ENCODE results near the gene PLAAT3. TPM values are rescaled to one million over a fixed set of nuclear protein-coding genes. Genes with fewer than 3 reads are reported as not detected.
"Not testable (repeated sequence)": the region's sequence is repeated elsewhere in the genome, so short reads cannot be mapped to it uniquely, and the experiment has no call there.

PLAAT3 gene
- total and polyA plus RNA-seq, 2 of the 8 experiments (the other 6 are each of a cell fraction or from before 2014, with no cell fraction given) = 109 to 190 TPM

DNA sequence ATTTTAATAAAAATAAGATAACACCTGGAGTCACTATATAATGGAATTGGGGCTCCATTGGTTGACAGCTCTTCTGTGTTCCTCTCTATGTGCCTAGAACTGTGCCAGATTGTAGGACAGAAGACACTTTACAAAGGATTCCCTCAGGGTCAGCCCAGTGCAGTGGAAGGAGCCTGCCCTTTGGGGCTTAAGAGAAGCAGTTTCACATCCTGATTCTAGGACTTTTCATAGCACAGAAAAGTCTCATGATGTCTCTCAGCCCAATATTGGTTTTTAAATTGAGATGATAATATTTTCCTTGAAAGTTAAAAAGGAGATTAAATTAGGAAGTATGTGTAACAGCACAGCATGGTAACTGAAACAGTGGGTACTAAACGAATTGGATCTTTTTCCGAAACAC is 70.5 kb downstream of the PLAAT3 start (continued):
- TF ChIP-seq RAD21 (IDR thresholded peaks at IDR 0.05 in 1 of 2, conservative IDR thresholded peaks at IDR 0.05 in 1 of 2; ENCODE audit: low read depth in 2 of 2, low read length in 2 of 2) (no peak), SUZ12 (IDR thresholded peaks at IDR 0.05; ENCODE audit: low read length) (no peak), SAP30 (IDR thresholded peaks at IDR 0.05; ENCODE audit: insufficient read depth, insufficient replicate concordance, low read length) (no peak), BACH1 (IDR thresholded peaks at IDR 0.05; ENCODE audit: low read length) (no peak), BCL11A (IDR thresholded peaks at IDR 0.05; ENCODE audit: low read depth in 2 of 2, low read length in 2 of 2) (no peak)
- TF ChIP-seq, protein P1, sequence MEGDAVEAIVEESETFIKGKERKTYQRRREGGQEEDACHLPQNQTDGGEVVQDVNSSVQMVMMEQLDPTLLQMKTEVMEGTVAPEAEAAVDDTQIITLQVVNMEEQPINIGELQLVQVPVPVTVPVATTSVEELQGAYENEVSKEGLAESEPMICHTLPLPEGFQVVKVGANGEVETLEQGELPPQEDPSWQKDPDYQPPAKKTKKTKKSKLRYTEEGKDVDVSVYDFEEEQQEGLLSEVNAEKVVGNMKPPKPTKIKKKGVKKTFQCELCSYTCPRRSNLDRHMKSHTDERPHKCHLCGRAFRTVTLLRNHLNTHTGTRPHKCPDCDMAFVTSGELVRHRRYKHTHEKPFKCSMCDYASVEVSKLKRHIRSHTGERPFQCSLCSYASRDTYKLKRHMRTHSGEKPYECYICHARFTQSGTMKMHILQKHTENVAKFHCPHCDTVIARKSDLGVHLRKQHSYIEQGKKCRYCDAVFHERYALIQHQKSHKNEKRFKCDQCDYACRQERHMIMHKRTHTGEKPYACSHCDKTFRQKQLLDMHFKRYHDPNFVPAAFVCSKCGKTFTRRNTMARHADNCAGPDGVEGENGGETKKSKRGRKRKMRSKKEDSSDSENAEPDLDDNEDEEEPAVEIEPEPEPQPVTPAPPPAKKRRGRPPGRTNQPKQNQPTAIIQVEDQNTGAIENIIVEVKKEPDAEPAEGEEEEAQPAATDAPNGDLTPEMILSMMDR (IDR thresholded peaks at IDR 0.05; ENCODE audit: control extremely low read depth in 1 of 3, insufficient read depth in 1 of 3, low read depth in 1 of 3, low read length in 3 of 3) = no peak

DNA sequence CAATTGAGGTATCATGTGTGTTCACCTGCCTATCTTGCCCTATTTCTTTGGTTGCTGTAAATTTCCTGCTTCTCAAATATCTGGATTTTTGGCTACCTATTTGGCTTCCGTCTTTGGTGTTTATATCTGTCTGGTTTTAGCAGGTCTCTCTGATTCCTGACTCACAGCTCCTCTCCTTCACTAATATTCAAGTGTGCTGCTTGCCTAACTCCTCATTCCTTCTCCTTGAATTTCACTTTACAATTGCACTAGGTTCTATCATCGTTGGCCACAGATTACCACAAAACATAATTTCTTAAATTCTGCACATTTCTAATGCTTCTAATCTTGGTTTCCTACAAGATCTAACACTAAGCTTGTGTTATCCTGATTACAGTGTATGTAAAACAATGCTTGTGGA is 71.7 kb downstream of the PLAAT3 start:
- CTCF ChIA-PET (ENCODE audit: partially characterized antibody) = interaction anchor here (1.3 kb wide), 1 partner anchor 9 kb away, joined by 3 read pairs; no protein-coding TSS in a partner anchor

More for the DNA sequence above, 71.7 kb downstream of the PLAAT3 start:
- not testable (repeated sequence) for DNase-seq (ENCODE audit: low read depth in 1 of 2, low spot score in 2 of 2); H4K91ac ChIP-seq (replicated peaks; ENCODE audit: insufficient read length, low read length); H3K9me3 ChIP-seq (ENCODE audit: insufficient read depth in 2 of 2, low read depth in 1 of 2, low read length in 1 of 2); H4K8ac ChIP-seq (ENCODE audit: extremely low read depth, insufficient read depth, low read length); FAIRE-seq; H3K4me1 ChIP-seq (replicated peaks in 1 of 4; ENCODE audit: control insufficient read depth in 3 of 4, insufficient read depth in 4 of 4, low read length in 3 of 4); H3K23ac ChIP-seq (ENCODE audit: insufficient read length); H3K4me3 ChIP-seq (ENCODE audit: extremely low read depth in 1 of 4, insufficient read depth in 2 of 4, low read depth in 3 of 4, low read length in 4 of 4); H3K23me2 ChIP-seq (ENCODE audit: low read depth, low read length); H4K5ac ChIP-seq (ENCODE audit: insufficient read length, low read depth, low read length); H3K56ac ChIP-seq (replicated peaks; ENCODE audit: insufficient read length, low read depth, low read length); H3K79me1 ChIP-seq (ENCODE audit: low read depth, low read length); H3K4me2 ChIP-seq (ENCODE audit: insufficient read depth in 1 of 2, low read depth in 2 of 2, low read length in 2 of 2); H3K4ac ChIP-seq (replicated peaks; ENCODE audit: insufficient read length, low read depth, low read length); H3K79me2 ChIP-seq (ENCODE audit: control insufficient read depth in 1 of 2, insufficient read depth in 2 of 2, low read length in 2 of 2); H2BK15ac ChIP-seq (ENCODE audit: low read length); H4K20me1 ChIP-seq (replicated peaks in 1 of 2; ENCODE audit: control insufficient read depth in 1 of 2, insufficient read depth in 2 of 2, low read length in 2 of 2); H2AFZ ChIP-seq (ENCODE audit: low read length); H2BK5ac ChIP-seq (ENCODE audit: low read depth, low read length); H2BK120ac ChIP-seq (replicated peaks; ENCODE audit: low read depth, low read length); H3K27ac ChIP-seq (ENCODE audit: low read depth, low read length); H3K9ac ChIP-seq (replicated peaks in 1 of 4; ENCODE audit: extremely low read depth in 1 of 4, low read depth in 3 of 4, low read length in 3 of 4); H3K18ac ChIP-seq (ENCODE audit: extremely low read depth, low read length); H3K14ac ChIP-seq (ENCODE audit: insufficient read length); H3K36me3 ChIP-seq (ENCODE audit: control insufficient read depth in 2 of 4, insufficient read depth in 4 of 4, low read length in 3 of 4); H2AK5ac ChIP-seq (ENCODE audit: low read depth, low read length); H2BK12ac ChIP-seq (ENCODE audit: low read depth, low read length); H2BK20ac ChIP-seq (ENCODE audit: low read length); H3K27me3 ChIP-seq (replicated peaks in 1 of 4; ENCODE audit: control insufficient read depth in 3 of 4, extremely low read depth in 1 of 4, insufficient read depth in 3 of 4, low read length in 3 of 4)
- POLR2A ChIA-PET (ENCODE audit: partially characterized antibody) = interaction anchor here (0.8 to 1.6 kb wide), 3 partner anchors 9 to 31 kb away, joined by 3 to 7 read pairs (median 3); no protein-coding TSS in a partner anchor
- 81% methylated on average over 2 of the region's 2 CpGs; no CpG with 5 or more reads in 1 of the 2 experiments for WGBS, 2 experiments (ENCODE audit: extremely low coverage in 1 of 2, insufficient coverage in 1 of 2, insufficient read length in 1 of 2, insufficient replicate concordance in 2 of 2, low coverage in 1 of 2, low lambda C conversion rate in 2 of 2, missing lambda C conversion rate in 1 of 2)
